CD4-positive, alpha-beta T cell (primary cell): ENCODE data around the gene NAPB. TPM values are rescaled to one million over a fixed set of nuclear protein-coding genes. Genes with fewer than 3 reads are reported as not detected.

Source experiments
- ATAC-seq: fragments of 200-7000 bp; cut with Tn5 transposase; one replicate; pipeline ENCODE4 v1.10.0; 2022; ENCODE audit warnings: mild to moderate bottlenecking; ENCODE audit not compliant: poor library complexity
- CTCF ChIA-PET: fragments of 350-600 bp; sonication (Branson Sonifier 250); formaldehyde crosslinking; loops from one replicate; lab custom pipeline; 2021; ENCODE audit warnings: antibody characterized with exemption, inconsistent platforms; lab: Charles Lee
- POLR2A ChIA-PET: fragments of 350-600 bp; sonication (Branson Sonifier 250); formaldehyde crosslinking; loops from one replicate; lab custom pipeline; 2021; ENCODE audit warnings: antibody characterized with exemption, inconsistent platforms; lab: Charles Lee
- DNase-seq, 14 experiments: peaks; one replicate each; pipeline ENCODE4 v3.0.0-alpha.2; 2013 to 2020; ENCODE audit warnings: mixed read lengths in 2 of 14
- H3K27ac ChIP-seq, 2 donors: one replicate each; pipeline versions ENCODE4 v1.5.1 to v1.7.0; 2013; ENCODE audit warnings: low read length in 2 of 2, low read depth in 1 of 2, mild to moderate bottlenecking in 1 of 2
- H3K27me3 ChIP-seq, 2 experiments: 1 replicate in 1 of 2; 2 replicates in 1 of 2; pipeline versions ENCODE4 v1.6.1 to v1.7.0; 2013; ENCODE audit warnings: low read length in 2 of 2, control low read depth in 1 of 2, mild to moderate bottlenecking in 1 of 2, moderate library complexity in 1 of 2; ENCODE audit not compliant: insufficient read depth in 2 of 2, control insufficient read depth in 1 of 2
- H3K36me3 ChIP-seq: one replicate; pipeline ENCODE4 v1.6.1; 2013; ENCODE audit warnings: low read length, control low read depth; ENCODE audit not compliant: insufficient read depth
- H3K4me1 ChIP-seq: one replicate; pipeline ENCODE4 v1.6.1; 2013; ENCODE audit warnings: low read length, control low read depth; ENCODE audit not compliant: insufficient read depth
- H3K4me3 ChIP-seq: one replicate; pipeline ENCODE4 v1.5.1; 2013; ENCODE audit warnings: mild to moderate bottlenecking, low read length, moderate library complexity
- H3K9me3 ChIP-seq, 2 experiments: 1 replicate in 1 of 2; 2 replicates in 1 of 2; pipeline versions ENCODE4 v1.6.1 to v1.7.0; 2013; ENCODE audit warnings: low read length in 2 of 2, mild to moderate bottlenecking in 2 of 2, control low read depth in 1 of 2, moderate library complexity in 1 of 2; ENCODE audit not compliant: control insufficient read depth in 1 of 2, insufficient read depth in 1 of 2
- H3K27ac Mint-ChIP-seq: one replicate; pipeline ENCODE4 v1.8.0; 2020; ENCODE audit warnings: mixed read lengths
- H3K27me3 Mint-ChIP-seq: one replicate; pipeline ENCODE4 v1.8.0; 2021; ENCODE audit warnings: mixed read lengths
- H3K36me3 Mint-ChIP-seq: one replicate; pipeline ENCODE4 v1.8.0; 2021; ENCODE audit warnings: low read depth, mixed read lengths
- H3K4me1 Mint-ChIP-seq: one replicate; pipeline ENCODE4 v1.8.0; 2021; ENCODE audit warnings: low read depth, mixed read lengths
- H3K4me3 Mint-ChIP-seq: one replicate; pipeline ENCODE4 v1.8.0; 2020; ENCODE audit warnings: mild to moderate bottlenecking, mixed read lengths
- H3K9me3 Mint-ChIP-seq: one replicate; pipeline ENCODE4 v1.8.0; 2020; ENCODE audit warnings: mixed read lengths
- CTCF ChIP-seq: fragments of 200-600 bp; IDR thresholded peaks from one replicate; pipeline ENCODE4 v1.8.0; 2022; ENCODE audit warnings: antibody characterized with exemption, mild to moderate bottlenecking
- intact Hi-C, 2 experiments: fragments of 100-400 bp; cut with DNase I in 1 of 2; cut with micrococcal nuclease in 1 of 2; formaldehyde crosslinking; loops; one replicate each; pipeline versions ENCODE4 v1.15.1 to v1.9.0; 2023 to 2025; cut with DNase I, micrococcal nuclease
- total RNA-seq, 174 experiments: library from RNA in 2 of 174; stranded (reverse) in 2 of 174; gene quantifications; one replicate each; pipeline ENCODE4 v1.2.3 and lab custom pipeline; 2021 to 2026

NAPB gene
- total RNA-seq, 2 experiments from 2014 or later: 7.5 to 8.9 TPM

- POLR2A ChIA-PET: interaction anchor here (0.9 to 1.7 kb wide), 2 partner anchors 13 to 20 kb away, joined by 3 to 8 read pairs; partner anchors contain the start of gene NXT1
- CTCF ChIA-PET: interaction anchor here (1.1 kb wide), 1 partner anchor 20 kb away, joined by 3 read pairs; no protein-coding TSS in a partner anchor
Observed at GRCh38 chr20:23370274-23370673, 51.0 kb downstream of the NAPB start.

GRCh38 chr20:23369072-23369823 lies 52.0 kb downstream of the NAPB start:
- no peaks in the 10 kb centered on the region for H3K27me3 ChIP-seq
- Mint-ChIP-seq H3K4me3 (no peak overlapping the region), H3K27me3 (no peaks in the 10 kb centered on the region), H3K9me3 (no peaks in the 10 kb centered on the region), H3K36me3 (peaks cover 93% of the 10 kb centered on the region), H3K4me1 (peaks cover 32% of the 10 kb centered on the region), H3K27ac (no peak overlapping the region)
- ChIA-PET POLR2A (interaction anchor here (0.6 kb wide), 1 partner anchor 19 kb away, joined by 3 read pairs; the partner anchor contains the start of gene NXT1), CTCF (no interaction called here)
- H3K36me3 ChIP-seq: peaks cover 61% of the 10 kb centered on the region
- H3K4me3 ChIP-seq: no peak overlapping the region
- no peak for ATAC-seq
- intact Hi-C loops: loop anchor here in 1 of 2 experiments (2.0 kb wide), 1 partner anchor 22 kb away; no protein-coding TSS in a partner anchor
- no peak for TF ChIP-seq CTCF
- peaks cover 9% of the 10 kb centered on the region for H3K4me1 ChIP-seq
- H3K9me3 ChIP-seq: no peaks in the 10 kb centered on the region
- DNase-seq: no peak
- H3K27ac ChIP-seq: no peak overlapping the region

More at GRCh38 chr20:23370274-23370673, 51.0 kb downstream of the NAPB start:
- Histone ChIP-seq H3K4me3 (no peak overlapping the region), H3K9me3 (no peaks in the 10 kb centered on the region), H3K27ac (no peak overlapping the region), H3K4me1 (peaks cover 8% of the 10 kb centered on the region), H3K27me3 (no peaks in the 10 kb centered on the region), H3K36me3 (peaks cover 53% of the 10 kb centered on the region)
- intact Hi-C loops: no loop called here
- TF ChIP-seq CTCF: no peak
- Mint-ChIP-seq H3K27me3 (no peaks in the 10 kb centered on the region), H3K36me3 (peaks cover 90% of the 10 kb centered on the region), H3K9me3 (no peaks in the 10 kb centered on the region), H3K27ac (no peak overlapping the region), H3K4me1 (peaks cover 22% of the 10 kb centered on the region), H3K4me3 (no peak overlapping the region)
- DNase-seq (no peak), ATAC-seq (no peak)

GRCh38 chr20:23368316-23369071 lies 52.8 kb downstream of the NAPB start:
- CTCF ChIA-PET: interaction anchor here (2.5 kb wide), 1 partner anchor 19 kb away, joined by 9 read pairs; the partner anchor contains the start of gene NXT1
- POLR2A ChIA-PET: interaction anchor here (0.6 kb wide), 1 partner anchor 18 kb away, joined by 3 read pairs; the partner anchor contains the start of gene NXT1
- Histone ChIP-seq H3K36me3 (peaks cover 55% of the 10 kb centered on the region), H3K27me3 (no peaks in the 10 kb centered on the region), H3K4me3 (no peak overlapping the region), H3K27ac (no peak overlapping the region), H3K4me1 (peaks cover 11% of the 10 kb centered on the region), H3K9me3 (no peaks in the 10 kb centered on the region)
- no peak overlapping the region for H3K4me3 Mint-ChIP-seq
- H3K4me1 Mint-ChIP-seq: peaks cover 40% of the 10 kb centered on the region
- no peak for DNase-seq
- no peaks in the 10 kb centered on the region for H3K9me3 Mint-ChIP-seq
- no peaks in the 10 kb centered on the region for H3K27me3 Mint-ChIP-seq
- H3K36me3 Mint-ChIP-seq: peaks cover 92% of the 10 kb centered on the region
- ATAC-seq: no peak
- peak overlapping the region; percentile 79 for H3K27ac Mint-ChIP-seq
- intact Hi-C loops: loop anchor here in 1 of 2 experiments (2.0 kb wide), 1 partner anchor 22 kb away; no protein-coding TSS in a partner anchor
- TF ChIP-seq CTCF: no peak
